ENCODE measurements around the gene APOO.

Gene APOO

GRCh38 chrX:23822397-23822796, 85.3 kb downstream of the APOO start:
- intact Hi-C loops (cut with DNase I), result no loop called here
- peak in 1 of 10 donors; percentile 12 for DNase-seq

GRCh38 chrX:23821847-23822246, 85.9 kb downstream of the APOO start:
- DNase-seq, result no peak
- intact Hi-C loops (cut with DNase I), result no loop called here

- intact Hi-C loops (cut with DNase I), result no loop called here
- DNase-seq, result no peak
Observed at GRCh38 chrX:23820235-23820782, 87.4 kb downstream of the APOO start.

GRCh38 chrX:23819385-23820234, 88.1 kb downstream of the APOO start:
- intact Hi-C loops (cut with DNase I), result no loop called here
- no peak for DNase-seq

- no peak for DNase-seq
- intact Hi-C loops (cut with DNase I), result no loop called here
Observed at GRCh38 chrX:23817979-23818336, 89.8 kb downstream of the APOO start.

- intact Hi-C loops (cut with DNase I), result no loop called here
- DNase-seq, result peak in 1 of 10 donors; percentile 41
Observed at GRCh38 chrX:23816179-23816578, 91.6 kb downstream of the APOO start.

- intact Hi-C loops (cut with DNase I), result no loop called here
- peak in 2 of 10 donors; percentile 6 to 41 for DNase-seq
Observed at GRCh38 chrX:23815376-23815775, 92.4 kb downstream of the APOO start.

GRCh38 chrX:23813808-23814207, 93.9 kb downstream of the APOO start:
- intact Hi-C loops (cut with DNase I), result no loop called here
- DNase-seq, result no peak

- DNase-seq, result no peak
- intact Hi-C loops (cut with DNase I), result no loop called here
Observed at GRCh38 chrX:23811656-23812055, 96.1 kb downstream of the APOO start.

GRCh38 chrX:23811108-23811651, 96.6 kb downstream of the APOO start:
- DNase-seq, result no peak
- intact Hi-C loops (cut with DNase I), result no loop called here

- intact Hi-C loops (cut with DNase I), result no loop called here
- DNase-seq, result no peak
Observed at GRCh38 chrX:23810279-23810678, 97.5 kb downstream of the APOO start.

- no peak for DNase-seq
- intact Hi-C loops (cut with DNase I), result no loop called here
Observed at GRCh38 chrX:23805389-23805788, 102.3 kb downstream of the APOO start.

GRCh38 chrX:23804578-23804977, 103.2 kb downstream of the APOO start:
- intact Hi-C loops (cut with DNase I), result no loop called here
- DNase-seq, result no peak

GRCh38 chrX:23803931-23804381, 103.8 kb downstream of the APOO start:
- no peak for DNase-seq
- intact Hi-C loops (cut with DNase I), result no loop called here

- intact Hi-C loops (cut with DNase I), result no loop called here
- DNase-seq, result no peak
Observed at GRCh38 chrX:23802431-23802830, 105.3 kb downstream of the APOO start.

GRCh38 chrX:23799469-23800065, 108.2 kb downstream of the APOO start:
- DNase-seq, result no peak
- intact Hi-C loops (cut with DNase I), result no loop called here

- intact Hi-C loops (cut with DNase I), result no loop called here
- DNase-seq, result no peak
Observed at GRCh38 chrX:23797371-23798128, 110.2 kb downstream of the APOO start.

GRCh38 chrX:23795221-23795620, 112.5 kb downstream of the APOO start:
- intact Hi-C loops (cut with DNase I), result no loop called here
- no peak for DNase-seq

GRCh38 chrX:23792861-23793553, 114.7 kb downstream of the APOO start:
- intact Hi-C loops (cut with DNase I), result no loop called here
- DNase-seq, result no peak

GRCh38 chrX:23790155-23790497, 117.6 kb downstream of the APOO start:
- intact Hi-C loops (cut with DNase I), result no loop called here
- no peak for DNase-seq
